RWPE1 (cell line): ENCODE data around the gene RNASE13.

Source experiments
- CTCF ChIA-PET: fragments of 350-600 bp; sonication (Branson Sonifier 250); formaldehyde crosslinking; extraction: SDS; loops from one replicate; lab custom pipeline; 2021; lab: Yijun Ruan, JAX
- POLR2A ChIA-PET: fragments of 400-600 bp; formaldehyde crosslinking; extraction: SDS; loops from one replicate; lab custom pipeline; 2020; ENCODE audit warnings: antibody characterized with exemption; ENCODE audit not compliant: low non-redundant PET; lab: Yijun Ruan, JAX
- DNase-seq: peaks from one replicate; pipeline ENCODE4 v3.0.0; 2012; ENCODE audit warnings: low spot score
- H3K27ac ChIP-seq: fragments of 450-650 bp; 2 replicates; pipeline ENCODE4 v1.5.1; 2017
- CTCF ChIP-seq: fragments of 450-650 bp; conservative IDR thresholded peaks from 2 replicates; pipeline ENCODE4 v1.5.1; 2017; ENCODE audit warnings: low read depth, mild to moderate bottlenecking

RNASE13 gene

DNA sequence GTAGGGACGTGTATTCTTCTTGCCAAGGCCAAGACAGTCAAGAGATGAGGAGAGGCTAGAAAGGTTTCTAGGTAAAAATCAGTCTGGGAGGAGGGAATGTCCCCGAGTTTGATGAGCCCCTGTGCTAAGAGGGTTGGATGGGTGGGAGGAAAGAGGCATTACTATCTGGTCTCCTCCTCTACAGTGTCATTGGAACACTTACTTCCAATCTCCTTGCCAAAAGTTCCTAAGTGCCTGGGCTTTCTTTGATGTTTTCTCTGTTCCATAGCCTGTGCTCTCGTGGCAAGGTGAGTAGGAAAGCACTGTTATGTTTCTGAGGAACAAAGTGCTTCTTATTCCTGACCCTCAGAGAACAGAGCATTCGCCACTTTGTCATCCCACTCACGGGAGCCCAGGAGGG is at the start of gene RNASE13:
TSS of gene RNASE13 (minus strand) at position 101 of the 400 bp plus-strand sequence. CDS start 519 bp downstream, outside the sequence.
- no peak within 1 kb of the TSS for H3K27ac ChIP-seq
- DNase-seq = no peak
- ChIA-PET CTCF (interaction anchor here (1.6 kb wide), 1 partner anchor 20 kb away, joined by 8 read pairs; no protein-coding TSS in a partner anchor), POLR2A (no interaction called here)
- no peak for TF ChIP-seq CTCF

- CTCF ChIA-PET = interaction anchor here (0.9 kb wide), 1 partner anchor 8 kb away, joined by 6 read pairs; no protein-coding TSS in a partner anchor
- no peak for DNase-seq
- POLR2A ChIA-PET = no interaction called here
- no peak for TF ChIP-seq CTCF
- H3K27ac ChIP-seq = no peak overlapping the region
Observed at GRCh38 chr14:21084396-21084795, 49.8 kb upstream of the RNASE13 start.

DNA sequence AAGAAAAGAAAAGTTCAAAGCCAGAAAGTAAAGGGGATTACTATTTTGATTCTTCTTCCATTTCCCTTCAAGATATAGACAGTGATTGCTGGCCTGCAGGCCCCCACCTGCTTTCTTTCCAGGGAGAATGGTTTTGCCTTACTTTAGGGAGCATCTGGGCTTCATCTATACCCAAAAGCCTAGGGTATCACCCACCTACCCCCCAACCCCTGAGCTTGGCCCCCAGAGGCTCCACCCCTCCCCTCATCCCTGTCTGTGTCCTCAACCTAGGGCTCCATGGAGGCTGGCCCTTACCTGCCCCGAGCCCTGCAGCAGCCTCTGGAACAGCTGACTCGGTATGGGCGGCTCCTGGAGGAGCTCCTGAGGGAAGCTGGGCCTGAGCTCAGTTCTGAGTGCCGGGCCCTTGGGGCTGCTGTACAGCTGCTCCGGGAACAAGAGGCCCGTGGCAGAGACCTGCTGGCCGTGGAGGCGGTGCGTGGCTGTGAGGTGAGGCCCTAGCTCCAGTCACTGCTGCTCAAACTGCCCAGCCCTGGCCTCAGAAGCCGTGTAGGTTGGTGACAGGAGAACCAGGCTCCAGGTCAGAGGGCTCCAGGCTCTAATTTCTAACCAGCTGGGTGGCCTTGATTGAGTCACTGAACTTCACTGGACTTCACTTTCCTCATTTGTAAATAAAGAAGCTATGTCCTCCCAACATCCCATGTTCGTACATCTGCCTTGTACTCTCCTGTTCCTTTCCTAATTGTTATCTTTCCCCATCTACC is 49.1 kb upstream of the RNASE13 start:
- no peak for DNase-seq
- no peak for TF ChIP-seq CTCF
- ChIA-PET POLR2A (no interaction called here), CTCF (interaction anchor here (0.6 to 0.9 kb wide), 2 partner anchors 9 to 35 kb away, joined by 4 to 6 read pairs; no protein-coding TSS in a partner anchor)
- H3K27ac ChIP-seq = 0 out of 2 replicates have a peak overlapping the region, but pooled peaks have one; percentile 8

DNA sequence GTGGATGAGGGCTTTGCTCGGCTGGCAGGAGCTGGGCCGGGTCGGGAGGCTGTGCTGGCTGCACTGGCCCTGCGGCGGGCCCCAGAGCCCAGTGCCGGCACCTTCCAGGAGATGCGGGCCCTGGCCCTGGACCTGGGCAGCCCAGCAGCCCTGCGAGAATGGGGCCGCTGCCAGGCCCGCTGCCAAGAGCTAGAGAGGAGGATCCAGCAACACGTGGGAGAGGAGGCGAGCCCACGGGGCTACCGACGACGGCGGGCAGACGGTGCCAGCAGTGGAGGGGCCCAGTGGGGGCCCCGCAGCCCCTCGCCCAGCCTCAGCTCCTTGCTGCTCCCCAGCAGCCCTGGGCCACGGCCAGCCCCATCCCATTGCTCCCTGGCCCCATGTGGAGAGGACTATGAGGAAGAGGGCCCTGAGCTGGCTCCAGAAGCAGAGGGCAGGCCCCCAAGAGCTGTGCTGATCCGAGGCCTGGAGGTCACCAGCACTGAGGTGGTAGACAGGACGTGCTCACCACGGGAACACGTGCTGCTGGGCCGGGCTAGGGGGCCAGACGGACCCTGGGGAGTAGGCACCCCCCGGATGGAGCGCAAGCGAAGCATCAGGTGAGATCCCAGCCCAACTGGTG is 47.0 kb upstream of the RNASE13 start:
- no peak for TF ChIP-seq CTCF
- DNase-seq = no peak
- H3K27ac ChIP-seq = no peak overlapping the region
- CTCF ChIA-PET = interaction anchor here (0.6 kb wide), 1 partner anchor 22 kb away, joined by 3 read pairs; no protein-coding TSS in a partner anchor
- POLR2A ChIA-PET = no interaction called here

- ChIA-PET POLR2A (no interaction called here), CTCF (no interaction called here)
- no peak for DNase-seq
- H3K27ac ChIP-seq = no peak overlapping the region
- no peak for TF ChIP-seq CTCF
Observed at GRCh38 chr14:21078726-21079125, 44.1 kb upstream of the RNASE13 start.

- POLR2A ChIA-PET = no interaction called here
Observed at GRCh38 chr14:21078287-21078686, 43.7 kb upstream of the RNASE13 start.

More at GRCh38 chr14:21078287-21078686, 43.7 kb upstream of the RNASE13 start:
- CTCF ChIA-PET = no interaction called here
- DNase-seq = no peak
- TF ChIP-seq CTCF = no peak
- no peak overlapping the region for H3K27ac ChIP-seq
